RWPE2 (cell line): ENCODE measurements around the gene ZBTB48.

ENCODE experiments used
- ATAC-seq: fragments of 200-7000 bp; cut with Tn5 transposase; 3 replicates; pipeline ENCODE4 v1.9.1; 2021; ENCODE audit warnings: low read depth
- DNase-seq: peaks from one replicate; pipeline ENCODE4 v3.0.0-alpha.2; 2020; ENCODE audit warnings: low spot score
- H3K27ac ChIP-seq: fragments of 450-650 bp; 2 replicates; pipeline ENCODE4 v1.5.1; 2017; ENCODE audit warnings: mild to moderate bottlenecking; ENCODE audit not compliant: poor library complexity, severe bottlenecking
- H3K27me3 ChIP-seq: fragments of 250-450 bp; sonication (Bioruptor Pico); 2 replicates; pipeline ENCODE4 v1.5.1; 2021; ENCODE audit warnings: mild to moderate bottlenecking, moderate library complexity; ENCODE audit not compliant: insufficient read depth, poor library complexity, severe bottlenecking
- H3K36me3 ChIP-seq: fragments of 250-450 bp; sonication (Bioruptor Pico); 2 replicates; pipeline ENCODE4 v1.5.1; 2020; ENCODE audit warnings: low read depth, mild to moderate bottlenecking, moderate library complexity
- H3K4me1 ChIP-seq: fragments of 250-450 bp; sonication (Bioruptor Pico); 2 replicates; pipeline ENCODE4 v1.5.1; 2021; ENCODE audit warnings: mild to moderate bottlenecking, moderate library complexity; ENCODE audit not compliant: insufficient read depth, poor library complexity, severe bottlenecking
- H3K4me3 ChIP-seq: fragments of 250-450 bp; sonication (Bioruptor Pico); 2 replicates; pipeline ENCODE4 v1.5.1; 2021; ENCODE audit warnings: mild to moderate bottlenecking, moderate library complexity; ENCODE audit not compliant: severe bottlenecking
- H3K9me3 ChIP-seq: fragments of 250-450 bp; sonication (Bioruptor Pico); 2 replicates; pipeline ENCODE4 v1.5.1; 2021; ENCODE audit warnings: mild to moderate bottlenecking, moderate library complexity; ENCODE audit not compliant: severe bottlenecking
- CTCF ChIP-seq: fragments of 450-650 bp; IDR thresholded peaks from one replicate; pipeline ENCODE4 v1.5.1; 2017; ENCODE audit warnings: mild to moderate bottlenecking, moderate library complexity; ENCODE audit not compliant: poor library complexity, severe bottlenecking

ZBTB48 gene

GRCh38 chr1:6560267-6560666 is 19.5 kb upstream of the ZBTB48 start:
- Histone ChIP-seq H3K27ac (no peak overlapping the region), H3K9me3 (no peaks in the 10 kb centered on the region), H3K27me3 (no peaks in the 10 kb centered on the region), H3K4me3 (no peak overlapping the region), H3K36me3 (no peaks in the 10 kb centered on the region), H3K4me1 (no peaks in the 10 kb centered on the region)
- ATAC-seq (no peak), DNase-seq (no peak)
- no peak for TF ChIP-seq CTCF

DNA sequence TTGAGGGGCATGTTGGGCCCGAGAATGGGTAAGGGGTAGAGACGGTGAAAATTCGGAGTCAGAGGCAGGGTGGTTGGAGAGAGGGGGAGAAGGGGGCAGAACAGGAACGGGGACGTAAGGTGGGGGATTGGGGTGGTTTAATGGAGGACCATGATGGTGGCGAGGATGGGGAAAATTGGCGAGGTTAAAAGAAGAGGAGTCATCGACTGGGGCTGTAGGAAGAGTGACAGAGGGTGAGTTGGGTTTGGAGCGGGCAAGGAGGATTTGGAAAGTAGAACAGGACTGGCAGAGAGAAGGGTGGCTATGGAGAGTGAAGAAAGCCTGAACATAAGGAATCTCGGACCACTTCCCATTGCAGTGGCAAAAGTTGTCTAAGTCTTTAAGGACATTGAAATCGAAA is 10.8 kb upstream of the ZBTB48 start:
- Histone ChIP-seq H3K27me3 (no peaks in the 10 kb centered on the region), H3K4me3 (no peak overlapping the region), H3K36me3 (no peaks in the 10 kb centered on the region), H3K4me1 (no peaks in the 10 kb centered on the region), H3K27ac (no peak overlapping the region), H3K9me3 (no peaks in the 10 kb centered on the region)
- no peak for TF ChIP-seq CTCF
- DNase-seq (no peak), ATAC-seq (no peak)

- Histone ChIP-seq H3K36me3 (no peaks in the 10 kb centered on the region), H3K27me3 (no peaks in the 10 kb centered on the region), H3K27ac (no peak overlapping the region), H3K4me3 (no peak overlapping the region), H3K4me1 (no peaks in the 10 kb centered on the region), H3K9me3 (no peaks in the 10 kb centered on the region)
- DNase-seq, result no peak
- TF ChIP-seq CTCF, result no peak
- no peak for ATAC-seq
Measured at GRCh38 chr1:6570100-6570499, 9.7 kb upstream of the ZBTB48 start.

DNA sequence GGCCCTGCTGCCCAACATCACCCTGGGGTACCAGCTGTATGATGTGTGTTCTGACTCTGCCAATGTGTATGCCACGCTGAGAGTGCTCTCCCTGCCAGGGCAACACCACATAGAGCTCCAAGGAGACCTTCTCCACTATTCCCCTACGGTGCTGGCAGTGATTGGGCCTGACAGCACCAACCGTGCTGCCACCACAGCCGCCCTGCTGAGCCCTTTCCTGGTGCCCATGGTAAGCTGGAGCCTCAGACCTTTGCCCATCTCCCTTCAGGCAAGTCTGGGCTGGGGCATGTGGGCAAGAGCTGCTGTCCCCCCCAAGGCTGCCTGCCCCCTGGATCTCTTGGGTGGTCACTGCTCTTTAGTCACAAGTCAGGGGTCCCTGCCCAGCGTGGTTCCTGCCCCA is 8.8 kb upstream of the ZBTB48 start:
- Histone ChIP-seq H3K36me3 (no peaks in the 10 kb centered on the region), H3K4me3 (no peak overlapping the region), H3K27ac (no peak overlapping the region), H3K9me3 (no peaks in the 10 kb centered on the region), H3K27me3 (no peaks in the 10 kb centered on the region), H3K4me1 (no peaks in the 10 kb centered on the region)
- DNase-seq (no peak), ATAC-seq (no peak)
- no peak for TF ChIP-seq CTCF

DNA sequence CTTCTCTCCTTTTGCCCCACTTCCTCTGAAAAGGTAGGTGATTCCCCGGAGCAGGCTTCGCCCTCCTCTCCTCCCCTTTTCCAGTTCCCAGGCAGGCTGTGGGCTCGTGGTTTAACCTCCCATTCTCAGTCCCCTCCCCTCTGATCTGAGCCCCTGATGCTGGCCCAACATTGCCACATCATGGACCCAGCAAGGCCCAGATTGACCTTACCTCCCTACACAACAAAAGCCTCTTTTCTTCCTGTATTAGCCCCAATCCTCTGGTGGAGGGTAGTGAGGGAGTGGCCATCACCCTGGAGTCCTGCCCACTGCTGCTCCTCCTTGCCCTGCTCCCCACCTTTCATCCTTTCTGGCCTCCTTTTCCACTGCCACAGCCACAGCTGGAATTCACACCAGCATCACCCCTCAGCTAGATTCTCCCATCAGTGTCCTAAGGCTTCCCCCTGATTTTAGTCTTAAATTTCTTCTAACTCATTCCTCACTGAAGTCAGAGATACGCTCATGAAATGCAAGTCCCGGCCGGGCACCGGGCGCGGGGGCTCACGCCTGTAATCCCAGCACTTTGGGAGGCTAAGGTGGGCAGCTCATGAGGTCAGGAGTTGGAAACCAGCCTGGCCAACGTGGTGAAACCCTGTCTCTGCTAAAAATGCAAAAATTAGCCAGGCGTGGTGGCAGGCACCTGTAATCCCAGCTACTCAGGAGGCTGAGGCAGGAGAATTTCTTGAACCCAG is 7.0 kb upstream of the ZBTB48 start:
- H3K9me3 ChIP-seq, result no peaks in the 10 kb centered on the region
- no peaks in the 10 kb centered on the region for H3K36me3 ChIP-seq
- no peaks in the 10 kb centered on the region for H3K27me3 ChIP-seq
- H3K27ac ChIP-seq, result no peak overlapping the region
- no peak for DNase-seq
- H3K4me1 ChIP-seq, result no peaks in the 10 kb centered on the region
- no peak for TF ChIP-seq CTCF
- no peak for ATAC-seq
- H3K4me3 ChIP-seq, result no peak overlapping the region
